ENCODE results near the gene PRKN.

DNA sequence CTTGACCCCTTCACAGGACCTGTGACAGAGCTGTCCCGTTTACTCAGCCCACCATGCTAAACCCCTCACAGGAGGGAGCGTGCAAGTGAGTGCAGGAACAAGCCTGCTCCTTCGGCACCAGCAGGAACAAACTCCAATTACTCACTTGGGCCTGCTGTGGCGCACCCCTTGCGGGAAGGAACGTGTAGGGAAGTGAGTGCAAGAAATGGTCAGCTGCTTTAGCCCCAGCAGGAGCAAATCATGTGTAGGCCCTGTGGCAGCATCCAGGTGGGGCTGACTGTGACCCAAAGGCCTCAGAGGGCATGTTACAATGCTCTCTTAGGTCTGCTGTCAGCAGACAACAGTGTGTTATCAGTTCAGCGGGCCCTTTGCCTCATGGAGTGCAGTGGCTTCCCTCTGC, 574.4 kb downstream of the PRKN start:
- TF ChIP-seq, protein P1, sequence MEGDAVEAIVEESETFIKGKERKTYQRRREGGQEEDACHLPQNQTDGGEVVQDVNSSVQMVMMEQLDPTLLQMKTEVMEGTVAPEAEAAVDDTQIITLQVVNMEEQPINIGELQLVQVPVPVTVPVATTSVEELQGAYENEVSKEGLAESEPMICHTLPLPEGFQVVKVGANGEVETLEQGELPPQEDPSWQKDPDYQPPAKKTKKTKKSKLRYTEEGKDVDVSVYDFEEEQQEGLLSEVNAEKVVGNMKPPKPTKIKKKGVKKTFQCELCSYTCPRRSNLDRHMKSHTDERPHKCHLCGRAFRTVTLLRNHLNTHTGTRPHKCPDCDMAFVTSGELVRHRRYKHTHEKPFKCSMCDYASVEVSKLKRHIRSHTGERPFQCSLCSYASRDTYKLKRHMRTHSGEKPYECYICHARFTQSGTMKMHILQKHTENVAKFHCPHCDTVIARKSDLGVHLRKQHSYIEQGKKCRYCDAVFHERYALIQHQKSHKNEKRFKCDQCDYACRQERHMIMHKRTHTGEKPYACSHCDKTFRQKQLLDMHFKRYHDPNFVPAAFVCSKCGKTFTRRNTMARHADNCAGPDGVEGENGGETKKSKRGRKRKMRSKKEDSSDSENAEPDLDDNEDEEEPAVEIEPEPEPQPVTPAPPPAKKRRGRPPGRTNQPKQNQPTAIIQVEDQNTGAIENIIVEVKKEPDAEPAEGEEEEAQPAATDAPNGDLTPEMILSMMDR (IDR thresholded peaks at IDR 0.05), result no peak
- TF ChIP-seq POLR2A (IDR thresholded peaks at IDR 0.05), result no peak
